ENCODE data around the gene CPNE4. TPM values are rescaled to one million over a fixed set of nuclear protein-coding genes. Genes with fewer than 3 reads are reported as not detected.

The CPNE4 gene
- total RNA-seq, 4 donors from 2014 or later: 0.17 to 0.52 TPM; not detected in 2

- Histone ChIP-seq H3K9me3 (no peaks in the 10 kb centered on the region), H3K36me3 (no peaks in the 10 kb centered on the region), H3K27ac (replicated peaks in 1 of 4) (no peak overlapping the region), H3K4me1 (no peaks in the 10 kb centered on the region), H3K4me3 (no peak overlapping the region), H3K27me3 (no peaks in the 10 kb centered on the region)
- TF ChIP-seq POLR2AphosphoS5 (IDR thresholded peaks at IDR 0.05): no peak
- TF ChIP-seq CTCF (IDR thresholded peaks at IDR 0.05): no peak
- TF ChIP-seq POLR2A (IDR thresholded peaks at IDR 0.05; ENCODE audit: low read depth): no peak
- no peak for TF ChIP-seq EP300 (IDR thresholded peaks at IDR 0.05)
- peak; percentile 31 for DNase-seq (ENCODE audit: extremely low spot score)
- intact Hi-C loops (cut with DNase I): no loop called here
- 80% methylated on average over 3 of the region's 3 CpGs for WGBS
Observed at GRCh38 chr3:131804565-131805133, 230.2 kb downstream of the CPNE4 start.

GRCh38 chr3:131803113-131803512, 231.7 kb downstream of the CPNE4 start:
- no peaks in the 10 kb centered on the region for H3K27me3 ChIP-seq
- H3K36me3 ChIP-seq: no peaks in the 10 kb centered on the region
- H3K9me3 ChIP-seq: no peaks in the 10 kb centered on the region
- peaks cover 0 to 6% (median 0%) of the 10 kb centered on the region in 4 donors for H3K4me1 ChIP-seq
- DNase-seq (ENCODE audit: extremely low spot score): no peak
- intact Hi-C loops (cut with DNase I): no loop called here
- 72% methylated on average over 1 of the region's 1 CpG for WGBS
- no peak overlapping the region for H3K27ac ChIP-seq (replicated peaks in 1 of 4)
- TF ChIP-seq POLR2AphosphoS5 (IDR thresholded peaks at IDR 0.05) (no peak), POLR2A (IDR thresholded peaks at IDR 0.05; ENCODE audit: low read depth) (no peak), EP300 (IDR thresholded peaks at IDR 0.05) (no peak), CTCF (IDR thresholded peaks at IDR 0.05) (no peak)
- no peak overlapping the region for H3K4me3 ChIP-seq

GRCh38 chr3:131802029-131802428, 232.8 kb downstream of the CPNE4 start:
- intact Hi-C loops (cut with DNase I): no loop called here
- Histone ChIP-seq H3K36me3 (no peaks in the 10 kb centered on the region), H3K4me3 (no peak overlapping the region), H3K27me3 (no peaks in the 10 kb centered on the region), H3K9me3 (no peaks in the 10 kb centered on the region), H3K4me1 (peaks cover 0 to 6% (median 0%) of the 10 kb centered on the region in 4 donors), H3K27ac (replicated peaks in 1 of 4) (no peak overlapping the region)
- TF ChIP-seq POLR2AphosphoS5 (IDR thresholded peaks at IDR 0.05) (no peak), POLR2A (IDR thresholded peaks at IDR 0.05; ENCODE audit: low read depth) (no peak), CTCF (IDR thresholded peaks at IDR 0.05) (no peak), EP300 (IDR thresholded peaks at IDR 0.05) (no peak)
- peak; percentile 37 for DNase-seq (ENCODE audit: extremely low spot score)
- WGBS: 66% methylated on average over 3 of the region's 3 CpGs

GRCh38 chr3:131801566-131801965, 233.2 kb downstream of the CPNE4 start:
- Histone ChIP-seq H3K4me1 (peaks cover 0 to 6% (median 0%) of the 10 kb centered on the region in 4 donors), H3K27me3 (no peaks in the 10 kb centered on the region), H3K4me3 (no peak overlapping the region), H3K36me3 (no peaks in the 10 kb centered on the region), H3K9me3 (no peaks in the 10 kb centered on the region), H3K27ac (replicated peaks in 1 of 4) (no peak overlapping the region)
- intact Hi-C loops (cut with DNase I): no loop called here
- WGBS: 95% methylated on average over 4 of the region's 4 CpGs
- no peak for TF ChIP-seq POLR2A (IDR thresholded peaks at IDR 0.05; ENCODE audit: low read depth)
- TF ChIP-seq CTCF (IDR thresholded peaks at IDR 0.05): no peak
- TF ChIP-seq EP300 (IDR thresholded peaks at IDR 0.05): no peak
- no peak for TF ChIP-seq POLR2AphosphoS5 (IDR thresholded peaks at IDR 0.05)
- DNase-seq (ENCODE audit: extremely low spot score): no peak

- WGBS: 91% methylated on average over 1 of the region's 1 CpG
- DNase-seq (ENCODE audit: extremely low spot score): no peak
- Histone ChIP-seq H3K27me3 (no peaks in the 10 kb centered on the region), H3K4me1 (peaks cover 0 to 9% (median 0%) of the 10 kb centered on the region in 4 donors), H3K27ac (replicated peaks in 1 of 4) (no peak overlapping the region), H3K4me3 (no peak overlapping the region), H3K9me3 (no peaks in the 10 kb centered on the region), H3K36me3 (no peaks in the 10 kb centered on the region)
- TF ChIP-seq CTCF (IDR thresholded peaks at IDR 0.05) (no peak), POLR2A (IDR thresholded peaks at IDR 0.05; ENCODE audit: low read depth) (no peak), EP300 (IDR thresholded peaks at IDR 0.05) (no peak), POLR2AphosphoS5 (IDR thresholded peaks at IDR 0.05) (no peak)
- intact Hi-C loops (cut with DNase I): loop anchor here (5.0 kb wide), 1 partner anchor 230 kb away; no protein-coding TSS in a partner anchor
Observed at GRCh38 chr3:131797776-131798175, 237.0 kb downstream of the CPNE4 start.
